Measurements from ENCODE around the gene TADA1. TPM values are rescaled to one million over a fixed set of nuclear protein-coding genes. Genes with fewer than 3 reads are reported as not detected.
"Not testable (repeated sequence)": the region's sequence is repeated elsewhere in the genome, so short reads cannot be mapped to it uniquely, and the experiment has no call there.

The TADA1 gene
- total and polyA plus RNA-seq, 9 donors = 9.8 to 15.0 (median 11.5) TPM

- Histone ChIP-seq H3K27me3 (no peaks in the 10 kb centered on the region), H3K27ac (no peak overlapping the region), H3K9me3 (no peaks in the 10 kb centered on the region), H3K4me3 (no peak overlapping the region), H3K36me3 (no peaks in the 10 kb centered on the region), H3K4me1 (ENCODE audit: insufficient read depth) (no peaks in the 10 kb centered on the region)
- peak in 2 of 5 donors; percentile 34 to 51 for DNase-seq
- intact Hi-C loops (cut with DNase I) = no loop called here
- no peak for TF ChIP-seq POLR2A (IDR thresholded peaks at IDR 0.05)
- no peak for TF ChIP-seq EP300 (IDR thresholded peaks at IDR 0.05)
- TF ChIP-seq CTCF (IDR thresholded peaks at IDR 0.05) = no peak
- WGBS, 3 donors = 6 to 11% (median 7%) methylated on average over 44 of the region's 44 CpGs
These were observed 8.1 kb upstream of the TADA1 start for GRCh38 chr1:166884040-166884642.

GRCh38 chr1:166882893-166883292 is 6.8 kb upstream of the TADA1 start:
- Histone ChIP-seq H3K9me3 (no peaks in the 10 kb centered on the region), H3K27ac (no peak overlapping the region), H3K4me1 (ENCODE audit: insufficient read depth) (no peaks in the 10 kb centered on the region), H3K4me3 (no peak overlapping the region), H3K36me3 (no peaks in the 10 kb centered on the region), H3K27me3 (no peaks in the 10 kb centered on the region)
- TF ChIP-seq POLR2A (IDR thresholded peaks at IDR 0.05) (no peak), EP300 (IDR thresholded peaks at IDR 0.05) (no peak), CTCF (IDR thresholded peaks at IDR 0.05) (no peak)
- intact Hi-C loops (cut with DNase I) = no loop called here
- no peak for DNase-seq
- 33 to 56% (median 43%) methylated on average over 2 of the region's 2 CpGs for whole genome bisulfite sequencing, 3 donors

- H3K4me3 ChIP-seq; DNase-seq; H3K9me3 ChIP-seq; H3K27ac ChIP-seq; intact Hi-C loops (cut with DNase I); H3K36me3 ChIP-seq; H3K27me3 ChIP-seq; H3K4me1 ChIP-seq (ENCODE audit: insufficient read depth): not testable (repeated sequence)
- 95 to 96% (median 95%) methylated on average over 15 to 21 of the region's 21 CpGs for WGBS, 3 donors
These were observed 2.3 kb upstream of the TADA1 start for GRCh38 chr1:166878173-166878917.

GRCh38 chr1:166876540-166876838 is 425 bp upstream of the TADA1 start:
- H3K36me3 ChIP-seq = no peaks in the 10 kb centered on the region
- H3K4me3 ChIP-seq = peak overlapping the region; percentile 32
- WGBS, 3 donors = 0 to 1% (median 0%) methylated on average over 7 of the region's 7 CpGs
- no peaks in the 10 kb centered on the region for H3K27me3 ChIP-seq
- no peaks in the 10 kb centered on the region for H3K4me1 ChIP-seq (ENCODE audit: insufficient read depth)
- intact Hi-C loops (cut with DNase I) = no loop called here
- no peak for DNase-seq
- no peak overlapping the region for H3K27ac ChIP-seq
- H3K9me3 ChIP-seq = no peaks in the 10 kb centered on the region
- no peak for TF ChIP-seq POLR2A (IDR thresholded peaks at IDR 0.05)
- TF ChIP-seq CTCF (IDR thresholded peaks at IDR 0.05) = peak in 1 of 3 donors; percentile 40
- TF ChIP-seq EP300 (IDR thresholded peaks at IDR 0.05) = no peak

GRCh38 chr1:166875302-166875733 is 746 bp downstream of the TADA1 start:
- H3K9me3 ChIP-seq = no peaks in the 10 kb centered on the region
- intact Hi-C loops (cut with DNase I) = no loop called here
- no peak for DNase-seq
- H3K4me1 ChIP-seq (ENCODE audit: insufficient read depth) = no peaks in the 10 kb centered on the region
- H3K4me3 ChIP-seq = peak overlapping the region; percentile 65
- WGBS, 3 donors = 26 to 33% (median 27%) methylated on average over 8 of the region's 8 CpGs
- no peaks in the 10 kb centered on the region for H3K36me3 ChIP-seq
- TF ChIP-seq EP300 (IDR thresholded peaks at IDR 0.05) (no peak), CTCF (IDR thresholded peaks at IDR 0.05) (no peak), POLR2A (IDR thresholded peaks at IDR 0.05) (no peak)
- no peaks in the 10 kb centered on the region for H3K27me3 ChIP-seq
- peak overlapping the region; percentile 73 to 84 for H3K27ac ChIP-seq
